CD4-positive, alpha-beta T cell (primary cell): ENCODE results near the gene PSEN1. TPM values are rescaled to one million over a fixed set of nuclear protein-coding genes. Genes with fewer than 3 reads are reported as not detected.

Source experiments
- ATAC-seq: fragments of 200-7000 bp; cut with Tn5 transposase; one replicate; pipeline ENCODE4 v1.10.0; 2022; ENCODE audit warnings: mild to moderate bottlenecking; ENCODE audit not compliant: poor library complexity
- CTCF ChIA-PET: fragments of 350-600 bp; sonication (Branson Sonifier 250); formaldehyde crosslinking; loops from one replicate; lab custom pipeline; 2021; ENCODE audit warnings: antibody characterized with exemption, inconsistent platforms; lab: Charles Lee
- POLR2A ChIA-PET: fragments of 350-600 bp; sonication (Branson Sonifier 250); formaldehyde crosslinking; loops from one replicate; lab custom pipeline; 2021; ENCODE audit warnings: antibody characterized with exemption, inconsistent platforms; lab: Charles Lee
- DNase-seq, 14 experiments: peaks; one replicate each; pipeline ENCODE4 v3.0.0-alpha.2; 2013 to 2020; ENCODE audit warnings: mixed read lengths in 2 of 14
- H3K27ac ChIP-seq, 2 donors: one replicate each; pipeline versions ENCODE4 v1.5.1 to v1.7.0; 2013; ENCODE audit warnings: low read length in 2 of 2, low read depth in 1 of 2, mild to moderate bottlenecking in 1 of 2
- H3K27me3 ChIP-seq, 2 experiments: 1 replicate in 1 of 2; 2 replicates in 1 of 2; pipeline versions ENCODE4 v1.6.1 to v1.7.0; 2013; ENCODE audit warnings: low read length in 2 of 2, control low read depth in 1 of 2, mild to moderate bottlenecking in 1 of 2, moderate library complexity in 1 of 2; ENCODE audit not compliant: insufficient read depth in 2 of 2, control insufficient read depth in 1 of 2
- H3K36me3 ChIP-seq: one replicate; pipeline ENCODE4 v1.6.1; 2013; ENCODE audit warnings: low read length, control low read depth; ENCODE audit not compliant: insufficient read depth
- H3K4me1 ChIP-seq: one replicate; pipeline ENCODE4 v1.6.1; 2013; ENCODE audit warnings: low read length, control low read depth; ENCODE audit not compliant: insufficient read depth
- H3K4me3 ChIP-seq: one replicate; pipeline ENCODE4 v1.5.1; 2013; ENCODE audit warnings: mild to moderate bottlenecking, low read length, moderate library complexity
- H3K9me3 ChIP-seq, 2 experiments: 1 replicate in 1 of 2; 2 replicates in 1 of 2; pipeline versions ENCODE4 v1.6.1 to v1.7.0; 2013; ENCODE audit warnings: low read length in 2 of 2, mild to moderate bottlenecking in 2 of 2, control low read depth in 1 of 2, moderate library complexity in 1 of 2; ENCODE audit not compliant: control insufficient read depth in 1 of 2, insufficient read depth in 1 of 2
- H3K27ac Mint-ChIP-seq: one replicate; pipeline ENCODE4 v1.8.0; 2020; ENCODE audit warnings: mixed read lengths
- H3K27me3 Mint-ChIP-seq: one replicate; pipeline ENCODE4 v1.8.0; 2021; ENCODE audit warnings: mixed read lengths
- H3K36me3 Mint-ChIP-seq: one replicate; pipeline ENCODE4 v1.8.0; 2021; ENCODE audit warnings: low read depth, mixed read lengths
- H3K4me1 Mint-ChIP-seq: one replicate; pipeline ENCODE4 v1.8.0; 2021; ENCODE audit warnings: low read depth, mixed read lengths
- H3K4me3 Mint-ChIP-seq: one replicate; pipeline ENCODE4 v1.8.0; 2020; ENCODE audit warnings: mild to moderate bottlenecking, mixed read lengths
- H3K9me3 Mint-ChIP-seq: one replicate; pipeline ENCODE4 v1.8.0; 2020; ENCODE audit warnings: mixed read lengths
- CTCF ChIP-seq: fragments of 200-600 bp; IDR thresholded peaks from one replicate; pipeline ENCODE4 v1.8.0; 2022; ENCODE audit warnings: antibody characterized with exemption, mild to moderate bottlenecking
- intact Hi-C, 2 experiments: fragments of 100-400 bp; cut with DNase I in 1 of 2; cut with micrococcal nuclease in 1 of 2; formaldehyde crosslinking; loops; one replicate each; pipeline versions ENCODE4 v1.15.1 to v1.9.0; 2023 to 2025; cut with DNase I, micrococcal nuclease
- total RNA-seq, 174 experiments: library from RNA in 2 of 174; stranded (reverse) in 2 of 174; gene quantifications; one replicate each; pipeline ENCODE4 v1.2.3 and lab custom pipeline; 2021 to 2026

Gene PSEN1
- total RNA-seq, 2 experiments from 2014 or later: 27.1 to 28.3 TPM

GRCh38 chr14:73253323-73253610 is 117.0 kb downstream of the PSEN1 start:
- H3K4me1 Mint-ChIP-seq: no peaks in the 10 kb centered on the region

GRCh38 chr14:73253721-73254120 is 117.4 kb downstream of the PSEN1 start:
- H3K27me3 ChIP-seq: no peaks in the 10 kb centered on the region
- Mint-ChIP-seq H3K27ac (no peak overlapping the region), H3K9me3 (no peaks in the 10 kb centered on the region), H3K4me1 (no peaks in the 10 kb centered on the region), H3K27me3 (no peaks in the 10 kb centered on the region), H3K36me3 (no peaks in the 10 kb centered on the region), H3K4me3 (no peak overlapping the region)
- no peak overlapping the region for H3K4me3 ChIP-seq
- H3K9me3 ChIP-seq: no peaks in the 10 kb centered on the region
- ChIA-PET POLR2A (no interaction called here), CTCF (no interaction called here)
- H3K36me3 ChIP-seq: no peaks in the 10 kb centered on the region
- no peak for TF ChIP-seq CTCF
- intact Hi-C loops: no loop called here
- ATAC-seq: no peak
- no peak overlapping the region for H3K27ac ChIP-seq
- no peaks in the 10 kb centered on the region for H3K4me1 ChIP-seq
- DNase-seq: no peak

More at GRCh38 chr14:73253323-73253610, 117.0 kb downstream of the PSEN1 start:
- Histone ChIP-seq H3K9me3 (no peaks in the 10 kb centered on the region), H3K4me3 (no peak overlapping the region), H3K4me1 (no peaks in the 10 kb centered on the region), H3K27me3 (no peaks in the 10 kb centered on the region), H3K27ac (no peak overlapping the region), H3K36me3 (no peaks in the 10 kb centered on the region)
- Mint-ChIP-seq H3K9me3 (no peaks in the 10 kb centered on the region), H3K4me3 (no peak overlapping the region), H3K27me3 (no peaks in the 10 kb centered on the region), H3K27ac (no peak overlapping the region), H3K36me3 (no peaks in the 10 kb centered on the region)
- ChIA-PET CTCF (no interaction called here), POLR2A (no interaction called here)
- no peak for ATAC-seq
- intact Hi-C loops: no loop called here
- no peak for TF ChIP-seq CTCF
- no peak for DNase-seq

GRCh38 chr14:73254247-73255004 is 118.1 kb downstream of the PSEN1 start:
- CTCF ChIA-PET: no interaction called here
- Mint-ChIP-seq H3K9me3 (no peaks in the 10 kb centered on the region), H3K27me3 (no peaks in the 10 kb centered on the region), H3K4me1 (no peaks in the 10 kb centered on the region), H3K4me3 (no peak overlapping the region), H3K27ac (no peak overlapping the region), H3K36me3 (no peaks in the 10 kb centered on the region)
- Histone ChIP-seq H3K4me1 (no peaks in the 10 kb centered on the region), H3K27ac (no peak overlapping the region), H3K27me3 (no peaks in the 10 kb centered on the region), H3K36me3 (no peaks in the 10 kb centered on the region), H3K9me3 (no peaks in the 10 kb centered on the region), H3K4me3 (no peak overlapping the region)
- POLR2A ChIA-PET: no interaction called here
- intact Hi-C loops: no loop called here
- no peak for DNase-seq
- TF ChIP-seq CTCF: no peak
- ATAC-seq: no peak
